Islet precursor cell (in vitro differentiated cells): ENCODE data around the gene ATF4.
"Not testable (repeated sequence)": the region's sequence is repeated elsewhere in the genome, so short reads cannot be mapped to it uniquely, and the experiment has no call there.

ENCODE experiments used
- DNase-seq: peaks from one replicate; pipeline ENCODE4 v3.0.0-alpha.2; 2018

Gene ATF4

DNA sequence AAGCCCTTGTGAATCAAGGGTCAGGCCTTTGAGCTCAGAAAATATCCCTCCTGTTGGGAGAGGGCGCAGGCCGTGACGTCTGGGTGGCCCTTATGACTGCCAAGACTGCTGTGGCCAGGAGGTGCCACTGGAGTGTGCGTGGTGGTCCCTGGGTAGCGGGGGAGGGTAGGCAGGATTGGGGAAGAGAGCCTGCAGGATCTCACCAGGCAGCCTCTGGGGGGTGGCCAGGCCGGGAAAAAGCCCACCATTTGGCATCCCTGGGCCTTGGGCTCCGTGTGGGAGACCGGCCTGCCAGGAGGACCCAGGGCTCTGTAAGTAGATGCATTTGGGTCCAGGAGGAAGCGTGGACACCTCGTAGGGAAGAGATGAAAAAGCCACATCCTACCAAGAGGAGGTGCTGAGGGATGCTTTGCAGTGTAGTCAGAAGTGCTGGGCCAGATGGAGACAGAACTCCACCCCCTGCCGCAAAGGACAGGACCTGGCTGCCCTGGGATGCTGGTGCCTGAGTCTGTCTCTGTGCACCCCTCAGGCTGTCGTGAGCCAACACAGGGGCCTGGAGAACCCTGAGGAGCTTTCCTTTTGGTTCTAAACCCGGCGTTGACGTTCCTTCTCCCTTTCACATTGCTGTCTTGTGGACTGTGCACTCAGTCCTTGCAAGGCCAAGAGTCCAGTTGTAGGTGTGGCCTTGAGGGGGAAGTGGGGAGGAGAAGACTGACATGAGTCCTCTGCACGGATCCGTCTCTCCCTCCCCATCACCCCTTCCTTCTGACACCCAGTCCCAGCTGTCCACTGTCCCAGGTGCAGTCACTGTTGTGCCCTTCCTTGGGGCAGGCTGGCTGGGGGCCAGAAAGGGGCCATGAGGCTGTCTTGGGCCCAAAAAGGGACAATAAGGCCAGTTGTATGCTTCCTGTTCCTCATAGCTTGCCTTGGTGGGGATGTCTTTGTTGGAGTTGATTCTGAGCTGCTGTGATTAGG, 31.0 kb upstream of the ATF4 start:
- DNase-seq: peak; percentile 49

DNA sequence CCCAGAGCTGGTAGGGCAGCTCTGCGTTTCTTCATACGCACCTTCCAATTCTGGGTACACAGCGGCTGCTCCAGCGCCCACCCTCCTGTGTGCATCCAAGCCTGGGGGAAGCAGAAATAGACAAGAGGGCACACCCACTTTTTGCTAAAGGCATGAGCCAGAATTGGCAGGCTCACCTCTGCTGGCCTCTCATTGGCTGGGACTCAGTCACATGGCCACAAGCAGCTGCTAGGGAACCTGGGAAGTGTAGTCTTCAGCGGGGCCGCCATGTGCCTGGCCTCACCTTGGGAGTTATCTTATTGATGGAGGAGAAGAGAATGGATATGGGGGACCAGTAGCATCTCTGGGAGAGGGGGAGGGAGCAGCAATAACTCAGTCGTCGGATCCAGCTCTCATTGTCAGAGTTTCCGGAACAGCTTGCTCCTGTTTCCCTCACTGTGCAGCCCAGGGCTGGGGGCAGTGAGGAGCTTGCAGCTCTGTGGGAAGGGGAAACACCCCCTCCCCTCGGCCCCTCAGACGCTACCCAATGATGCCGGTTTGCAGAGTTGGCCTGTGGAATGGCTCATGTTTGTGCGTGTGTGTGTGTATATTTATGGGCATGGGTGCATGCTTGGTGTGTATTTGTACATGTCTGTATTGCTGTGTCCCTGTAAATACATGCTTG, 30.1 kb upstream of the ATF4 start:
- DNase-seq: peak; percentile 86

DNA sequence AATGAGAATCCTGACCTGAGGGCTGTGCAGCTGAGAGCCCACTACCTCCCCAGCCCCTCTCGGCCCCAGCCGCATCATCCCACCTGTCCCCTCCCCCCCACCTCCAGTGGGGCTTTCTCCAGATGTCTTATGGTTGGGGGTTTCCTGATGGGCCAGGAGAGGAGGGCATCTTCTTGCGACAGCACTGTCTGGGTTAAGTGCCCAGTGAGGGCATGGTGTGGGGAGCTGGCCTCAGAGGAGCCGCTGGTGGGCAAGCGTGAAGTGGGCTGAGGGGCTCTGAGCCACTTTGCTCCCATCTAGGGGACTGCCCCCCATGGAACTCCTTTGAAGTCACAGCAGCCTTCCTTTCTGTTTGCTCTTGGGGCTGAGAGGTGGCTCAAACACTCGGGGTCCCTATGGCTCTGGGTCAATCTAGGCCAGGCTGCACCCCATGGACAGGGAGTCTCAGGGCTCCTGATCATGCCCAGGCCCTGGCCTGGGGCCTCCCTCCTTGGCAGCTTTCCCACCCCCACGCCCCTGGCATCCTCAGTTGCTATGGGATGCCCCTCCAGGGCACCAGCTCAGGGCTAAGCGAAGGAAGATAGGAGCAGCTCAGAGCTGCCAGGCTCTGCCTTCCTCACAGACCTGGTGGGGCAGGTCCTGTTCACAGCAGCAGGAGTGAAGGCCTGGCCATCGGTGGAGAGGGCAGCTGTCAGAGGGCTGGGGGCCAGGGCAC, 29.2 kb upstream of the ATF4 start:
- no peak for DNase-seq

DNA sequence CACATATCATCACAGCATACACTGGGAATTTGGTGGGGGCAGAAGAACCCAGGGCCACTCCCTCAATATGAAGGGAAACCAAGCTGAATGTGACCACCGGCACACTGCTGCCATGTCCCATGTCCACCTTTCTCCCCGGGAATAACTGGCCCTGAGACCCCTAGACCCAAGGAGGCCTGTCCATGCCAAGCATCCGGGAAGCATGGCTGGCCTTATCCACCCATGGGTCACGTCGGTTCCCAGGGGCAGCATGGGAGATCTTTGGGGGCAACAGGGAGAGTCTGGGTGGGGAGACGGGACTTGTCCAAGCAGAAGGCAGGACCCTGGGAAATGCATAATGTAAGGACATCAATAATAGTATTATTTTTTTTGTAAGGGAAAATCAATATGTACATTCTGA, 28.7 kb upstream of the ATF4 start:
- no peak for DNase-seq

DNA sequence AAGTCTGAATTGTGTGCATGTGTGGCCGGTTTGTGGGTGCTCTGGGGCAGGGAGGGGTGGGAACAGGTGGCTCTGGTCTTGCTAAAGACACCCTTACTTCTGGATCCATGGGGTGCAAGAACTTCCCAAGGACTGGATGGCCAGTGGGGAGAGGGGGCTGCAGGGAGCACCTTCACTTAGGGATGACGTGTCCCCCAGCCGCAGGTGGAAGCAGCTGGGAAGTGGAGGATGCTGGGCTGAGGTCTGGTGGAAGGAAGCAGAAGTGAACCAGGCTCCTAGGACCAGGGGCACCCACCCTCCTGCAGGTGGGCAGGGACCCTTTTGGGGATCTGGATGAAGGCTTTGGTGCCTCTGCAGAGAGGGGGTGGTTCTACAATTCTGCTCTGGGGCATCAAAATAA, 28.2 kb upstream of the ATF4 start:
- DNase-seq: no peak

DNA sequence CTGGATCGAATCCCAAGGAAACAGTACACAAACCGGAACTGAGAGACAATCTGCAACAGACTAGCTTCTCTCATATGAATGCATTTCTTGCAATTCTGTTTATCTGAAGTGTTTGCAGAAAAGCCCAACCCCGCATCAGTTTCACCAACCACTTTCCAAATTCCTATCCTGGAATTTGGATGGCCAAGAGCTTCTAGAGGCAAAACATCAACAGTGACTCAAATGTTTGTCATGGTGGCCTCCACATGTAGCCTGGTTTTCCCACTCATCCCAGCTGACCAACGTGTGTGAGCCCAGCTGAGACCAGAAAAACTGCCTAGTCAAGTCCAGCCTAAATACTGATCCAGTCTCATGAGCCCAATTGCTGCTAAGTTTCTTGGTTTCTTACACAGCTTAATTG, 26.6 kb upstream of the ATF4 start:
- DNase-seq: peak; percentile 89

DNA sequence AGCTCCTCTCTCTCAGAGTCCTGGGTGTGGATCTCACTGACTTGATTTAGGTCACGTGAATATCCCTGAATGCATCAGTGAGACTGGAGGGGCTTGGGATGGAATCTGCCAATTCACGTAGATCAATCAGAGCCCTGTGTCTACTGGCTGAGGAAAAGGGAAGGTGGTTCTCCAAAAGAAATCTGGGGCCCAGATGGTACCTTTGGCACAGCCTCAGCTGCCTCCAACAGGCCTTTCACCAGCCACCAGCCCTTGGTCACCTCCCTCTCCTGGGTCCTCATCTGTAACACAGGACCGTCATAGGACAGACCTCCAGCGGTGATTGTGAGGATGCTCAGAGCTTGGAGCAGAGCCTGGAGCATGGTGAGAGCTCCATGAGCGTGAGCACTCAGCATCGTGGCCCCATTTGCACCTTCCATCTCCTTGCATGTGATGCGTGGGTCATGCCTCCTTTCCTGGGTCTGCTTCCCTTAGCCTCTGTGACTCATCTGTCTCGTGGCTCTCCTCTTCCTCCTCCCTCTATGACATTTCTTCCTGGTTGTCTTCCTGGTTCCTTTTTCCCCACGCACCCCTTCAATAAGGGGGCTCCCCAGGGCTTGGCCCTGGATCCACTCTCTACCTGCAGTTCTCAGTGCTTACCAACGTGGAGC, 25.8 kb upstream of the ATF4 start:
- DNase-seq: no peak

DNA sequence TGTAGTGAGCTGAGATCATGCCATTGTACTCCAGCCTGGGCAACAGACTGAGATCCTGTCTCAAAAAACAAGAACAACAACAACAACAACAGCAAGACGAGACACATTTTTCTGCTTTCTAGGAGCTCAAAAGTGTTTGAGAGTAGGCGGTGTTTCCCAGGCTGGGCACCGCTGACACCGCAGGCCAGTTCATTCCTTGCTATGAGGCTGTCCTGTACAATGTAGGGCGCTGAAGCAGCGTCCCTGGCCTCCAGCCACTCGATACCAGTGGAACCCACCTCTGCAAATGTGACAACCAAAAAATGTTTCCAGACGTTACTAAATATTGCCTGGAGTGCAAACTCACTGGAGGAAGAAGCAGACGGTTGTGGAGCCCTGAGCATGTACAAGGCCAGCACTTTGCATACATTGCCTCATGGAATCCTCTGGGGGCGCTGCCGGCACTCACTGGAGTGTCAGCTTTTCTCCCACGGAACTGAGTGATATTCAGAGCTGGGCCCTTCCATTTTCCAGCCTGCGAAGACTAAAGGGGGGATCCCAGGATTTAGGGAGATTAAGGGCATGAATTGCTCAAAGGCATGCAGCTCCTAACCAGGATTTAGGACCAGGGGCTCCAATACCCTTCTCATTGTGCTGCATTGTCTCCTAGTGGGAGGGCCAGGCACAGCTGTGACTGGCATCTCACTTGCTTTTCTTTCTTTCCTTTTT, 24.1 kb upstream of the ATF4 start:
- peak; percentile 85 for DNase-seq

DNA sequence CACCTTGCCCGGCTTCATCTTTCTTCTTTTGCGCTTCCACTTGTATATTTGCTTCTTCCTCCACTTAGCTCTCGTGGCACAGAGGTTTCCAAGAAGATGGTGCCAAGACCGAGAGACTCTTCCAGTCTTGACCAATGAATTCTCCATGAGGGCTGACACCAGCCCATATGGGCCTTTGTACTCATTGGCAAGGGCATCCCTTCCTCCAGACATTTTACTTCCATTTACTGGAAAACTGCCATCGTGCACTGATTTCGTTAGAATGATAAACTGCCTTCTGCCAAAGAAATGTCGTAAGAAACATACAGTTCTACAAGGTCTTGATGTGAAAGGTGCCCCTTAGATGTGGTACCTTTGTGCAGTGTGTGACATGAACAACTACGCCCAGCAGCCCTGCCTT, 22.9 kb upstream of the ATF4 start:
- no peak for DNase-seq

DNA sequence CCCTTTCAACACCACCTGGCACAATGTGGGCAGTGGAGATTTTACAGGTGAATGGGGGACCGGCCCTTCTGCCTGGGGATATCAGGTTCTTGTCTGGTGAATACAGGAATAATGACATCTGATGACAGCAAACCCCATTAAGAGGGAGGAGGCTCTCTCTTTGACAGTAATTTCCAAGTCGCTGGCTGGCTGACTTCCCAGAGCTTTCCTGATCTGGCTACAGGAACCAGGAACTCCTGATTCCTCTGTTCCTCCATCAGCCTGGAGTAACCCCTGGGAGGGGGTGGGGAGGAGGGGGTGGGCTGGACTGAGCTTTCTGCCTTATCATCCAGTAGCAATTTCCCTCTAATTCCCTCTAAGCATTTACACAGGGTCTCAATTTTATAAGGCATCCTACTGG, 22.0 kb upstream of the ATF4 start:
- no peak for DNase-seq

DNA sequence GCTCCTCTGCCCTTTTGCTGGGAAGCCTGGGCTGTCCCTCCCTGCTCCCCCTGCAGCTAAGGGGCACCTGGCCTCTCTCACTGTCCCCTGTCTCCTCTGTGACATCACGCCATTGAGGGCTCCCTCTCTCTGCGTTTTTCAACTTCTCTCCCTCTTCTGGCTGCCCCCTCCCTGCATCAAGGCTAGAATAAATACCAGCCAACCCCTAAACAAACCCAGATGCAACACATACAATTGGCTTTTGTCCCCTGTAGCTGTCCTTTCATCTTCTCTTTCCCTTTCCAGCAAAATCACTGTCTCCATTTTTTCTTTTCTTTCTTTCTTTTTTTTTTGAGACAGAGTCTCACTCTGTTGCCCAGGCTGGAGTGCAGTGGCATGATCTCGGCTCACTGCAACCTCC, 21.6 kb upstream of the ATF4 start:
- DNase-seq: no peak

DNA sequence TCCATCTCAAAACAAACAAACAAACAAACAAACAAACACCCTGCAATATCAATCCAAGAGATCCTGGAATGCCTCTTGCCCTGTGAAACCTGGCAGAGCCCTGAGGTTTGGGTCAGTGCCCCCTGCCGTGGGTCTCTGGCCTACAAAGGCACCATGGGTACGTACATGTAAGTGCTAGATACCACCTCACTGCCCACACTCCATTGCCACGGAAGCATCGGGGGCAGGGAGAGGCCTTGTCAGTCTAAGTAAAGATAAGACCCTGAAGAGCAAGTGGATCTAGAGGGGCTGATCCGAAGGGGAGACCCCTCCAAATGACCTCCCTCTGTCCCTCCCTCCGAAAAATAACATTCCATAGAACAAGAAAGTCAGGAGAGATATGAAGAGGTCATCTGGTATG, 20.3 kb upstream of the ATF4 start:
- no peak for DNase-seq

DNA sequence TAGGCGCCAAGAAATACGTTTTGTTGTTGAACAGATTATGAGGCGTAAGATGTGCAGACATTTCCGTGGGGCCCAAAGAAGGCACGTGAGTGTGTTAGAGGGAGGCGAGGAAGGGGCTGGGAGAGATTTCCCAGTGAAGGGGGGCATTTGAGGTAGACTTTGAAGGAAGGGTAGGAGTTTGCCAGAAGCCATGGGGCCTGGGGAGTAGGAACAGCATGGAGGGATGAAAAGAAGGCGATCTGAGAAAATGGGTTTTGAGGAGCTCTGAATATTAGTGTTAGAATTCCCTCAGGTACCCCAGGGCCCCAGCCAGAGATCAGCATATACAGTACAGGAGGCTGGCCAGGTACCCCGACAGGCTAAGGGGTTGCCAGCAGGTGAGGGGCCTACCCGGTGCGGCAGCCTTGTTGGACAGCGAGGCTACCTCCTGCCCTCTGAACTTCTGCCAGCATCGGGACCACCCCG, 18.7 kb upstream of the ATF4 start:
- no peak for DNase-seq

DNA sequence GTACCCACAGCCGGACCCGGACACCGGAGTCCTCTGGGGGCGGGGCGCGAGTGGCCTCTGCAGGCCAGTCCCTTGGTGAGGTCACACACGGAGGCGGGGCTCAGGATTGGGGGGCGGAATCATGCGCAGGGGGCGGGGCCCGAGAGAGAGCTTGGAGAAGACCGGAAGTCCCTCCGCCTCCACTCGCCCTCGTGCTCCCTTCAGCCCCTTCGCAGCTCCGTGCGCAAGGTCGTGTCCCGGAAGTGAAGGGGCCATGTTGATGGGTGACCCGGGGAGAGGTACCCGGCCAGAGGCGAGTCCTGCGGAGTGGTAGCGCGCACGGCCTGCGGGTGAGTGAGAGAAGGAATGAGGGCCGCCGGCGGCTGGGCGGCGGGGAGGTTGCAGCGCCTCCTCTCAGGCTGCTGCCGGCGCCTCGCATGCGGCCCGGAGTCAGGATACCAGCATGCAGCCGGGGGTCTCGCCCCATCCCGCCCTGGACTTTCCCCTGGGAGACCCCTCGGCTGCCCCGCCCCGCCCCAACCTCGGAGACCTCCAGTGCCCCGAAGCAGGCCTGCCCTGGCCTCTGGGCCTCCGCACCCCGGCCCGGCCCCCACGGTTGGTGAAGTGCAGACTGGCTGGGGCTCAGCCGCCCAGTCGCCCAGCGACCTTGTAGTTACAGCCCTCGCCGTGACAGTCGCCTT, 18.1 kb upstream of the ATF4 start, which contains the start of gene MIEF1:
Gene MIEF1 (plus strand): TSS at position 182 of the 680 bp plus-strand sequence. CDS start 9,005 bp downstream, outside the sequence.
- DNase-seq: peak; percentile 98

DNA sequence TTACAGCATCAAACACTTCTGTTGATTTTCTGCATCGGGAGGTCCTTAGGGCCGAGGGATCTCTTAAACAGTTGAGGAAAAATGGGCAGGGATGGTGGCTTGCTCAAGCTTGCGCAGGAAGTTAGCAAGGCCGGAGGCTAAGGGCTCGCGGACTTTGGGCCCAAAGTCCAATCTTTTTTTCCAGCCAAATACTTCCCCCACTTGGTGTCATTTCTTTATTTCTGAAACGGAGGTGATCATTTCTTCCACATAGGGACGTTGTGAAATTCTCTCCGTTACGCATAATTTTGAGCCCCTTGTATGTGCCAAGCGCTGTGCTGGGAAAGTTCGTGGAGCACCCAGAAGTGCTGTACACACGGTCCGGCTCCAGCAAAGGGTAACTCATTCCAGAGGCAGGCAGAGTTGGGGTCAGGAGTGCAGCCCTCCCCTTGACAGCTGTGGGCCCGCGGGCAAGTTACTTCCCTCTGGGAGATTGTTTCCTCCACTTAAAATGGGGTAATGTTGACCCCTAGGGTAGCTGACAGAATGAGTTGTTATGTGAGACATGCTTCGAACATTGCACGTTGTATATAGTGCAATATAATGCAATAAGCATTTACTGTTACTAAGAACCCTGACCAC, 17.5 kb upstream of the ATF4 start:
- DNase-seq: no peak

DNA sequence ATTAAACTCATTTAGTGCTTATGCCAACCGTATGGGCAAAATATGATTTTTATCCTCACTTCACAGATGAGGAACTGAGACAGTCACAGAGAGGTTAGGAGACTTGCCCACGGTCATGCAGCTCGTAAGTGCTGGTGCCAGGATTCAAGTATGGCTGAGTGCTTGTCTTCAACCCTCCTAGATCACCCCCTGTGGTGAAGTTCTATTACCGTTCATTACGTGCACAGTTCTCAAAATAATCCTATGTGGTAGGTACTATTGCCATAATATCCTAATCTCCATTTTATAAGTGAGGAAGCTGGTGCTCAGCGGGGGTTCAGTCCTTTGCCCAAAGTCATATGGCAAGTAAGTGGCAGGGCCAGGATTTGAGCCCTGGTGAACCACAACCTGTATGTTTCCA, 16.7 kb upstream of the ATF4 start:
- DNase-seq: no peak

DNA sequence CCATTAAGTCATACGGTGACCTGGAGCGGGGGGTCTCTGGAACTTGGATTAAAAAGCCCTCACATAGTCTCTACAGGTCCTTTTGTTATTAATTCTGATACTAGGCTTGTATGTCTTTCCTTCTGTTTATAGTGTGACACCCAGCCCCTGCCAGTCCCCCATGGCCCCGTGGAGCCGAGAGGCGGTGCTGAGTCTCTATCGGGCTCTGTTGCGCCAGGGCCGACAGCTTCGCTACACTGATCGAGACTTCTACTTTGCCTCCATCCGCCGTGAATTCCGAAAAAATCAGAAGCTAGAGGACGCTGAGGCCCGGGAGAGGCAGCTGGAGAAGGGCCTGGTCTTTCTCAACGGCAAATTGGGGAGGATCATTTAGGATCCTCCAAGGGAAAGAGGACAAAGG, 16.3 kb upstream of the ATF4 start:
- DNase-seq: no peak

DNA sequence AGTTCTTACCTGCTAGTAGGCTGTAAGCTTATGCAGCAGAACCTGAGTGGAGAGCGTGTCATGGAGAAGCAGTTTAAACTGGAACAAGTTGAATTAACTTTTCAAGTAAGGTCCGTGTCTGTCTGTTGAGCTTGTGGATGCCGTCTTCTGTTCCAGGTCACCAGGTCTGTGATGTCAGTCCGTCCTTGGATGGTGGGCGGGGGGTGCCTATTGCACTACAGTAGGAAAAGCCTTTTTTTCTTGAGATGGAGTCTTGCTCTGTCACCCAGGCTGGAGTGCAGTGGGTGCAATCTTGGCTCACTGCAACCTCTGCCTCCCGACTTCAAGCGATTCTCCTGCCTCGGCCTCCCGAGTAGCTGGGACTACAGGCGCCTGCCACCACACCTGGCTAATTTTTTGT, 13.3 kb upstream of the ATF4 start:
- not testable (repeated sequence) for DNase-seq

DNA sequence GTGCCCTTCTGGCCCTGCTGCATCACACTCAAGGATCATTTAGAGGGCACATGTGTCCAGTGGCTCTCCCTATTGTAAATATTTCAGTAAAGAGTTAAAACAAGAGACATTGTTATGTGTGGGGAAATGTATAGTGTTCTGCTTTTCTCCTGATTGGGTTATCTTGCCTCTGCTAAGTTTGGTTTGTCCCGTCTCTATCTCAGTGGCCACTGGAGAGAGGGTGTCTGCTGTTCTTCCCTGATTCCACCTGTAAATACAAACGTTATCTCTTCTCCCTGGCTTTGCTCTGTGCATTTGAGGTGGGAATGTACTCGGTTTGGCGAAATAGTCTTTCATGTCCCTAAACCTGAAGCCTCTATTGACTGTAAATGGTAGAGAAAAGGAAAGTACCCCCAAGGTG, 12.0 kb upstream of the ATF4 start:
- DNase-seq: no peak

DNA sequence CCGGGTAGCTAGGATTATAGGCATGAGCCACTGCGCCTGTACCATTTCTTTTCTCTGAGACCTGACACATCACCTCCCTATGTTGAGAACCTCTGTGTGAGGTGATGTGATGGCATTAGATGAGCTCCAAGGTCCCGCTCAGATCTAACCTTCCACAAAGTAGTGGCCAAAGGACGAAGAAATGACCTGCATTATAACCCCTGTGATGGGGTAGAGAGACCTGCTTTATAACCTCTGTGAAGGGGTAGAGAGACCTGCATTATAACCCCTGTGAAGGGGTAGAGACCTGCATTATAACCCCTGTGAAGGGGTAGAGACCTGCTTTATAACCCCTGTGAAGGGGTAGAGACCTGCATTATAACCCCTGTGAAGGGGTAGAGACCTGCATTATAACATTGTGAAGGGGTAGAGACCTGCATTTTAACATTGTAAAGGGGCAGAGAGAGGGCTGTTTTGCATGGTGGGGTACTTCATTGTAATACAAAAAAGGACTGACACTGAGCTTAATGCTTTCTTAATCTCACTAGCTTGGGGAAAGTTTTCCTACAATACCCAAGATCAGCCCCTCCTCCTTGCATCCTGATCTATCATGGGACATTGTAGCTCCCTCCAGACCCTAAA, 9.7 kb upstream of the ATF4 start:
- DNase-seq: no peak

DNA sequence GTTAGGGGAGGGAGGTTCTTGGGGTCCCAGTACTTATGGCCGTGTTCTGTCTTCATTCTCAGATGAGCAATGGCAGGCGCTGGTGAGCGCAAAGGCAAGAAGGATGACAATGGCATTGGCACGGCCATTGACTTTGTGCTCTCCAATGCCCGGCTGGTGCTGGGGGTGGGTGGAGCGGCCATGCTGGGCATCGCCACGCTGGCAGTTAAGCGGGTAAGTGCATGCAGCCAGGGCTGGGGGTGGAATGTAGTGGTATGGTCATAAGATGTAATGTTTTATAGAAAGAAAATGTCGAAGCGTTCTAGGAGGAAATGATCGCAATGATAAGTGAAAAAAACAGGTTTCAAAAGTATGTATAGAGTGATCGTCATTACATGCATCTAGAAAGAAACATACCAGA, 9.1 kb upstream of the ATF4 start:
- no peak for DNase-seq
